DOHH2 (cell line): ENCODE data around the gene UGCG.

Source experiments
- CTCF ChIP-seq: fragments of 200-600 bp; sonication (generic); IDR thresholded peaks from one replicate; pipeline ENCODE4 v1.5.1; 2014; ENCODE audit warnings: antibody characterized with exemption, mild to moderate bottlenecking, low read depth, low read length; ENCODE audit not compliant: poor library complexity, severe bottlenecking
- EZH2phosphoT487 ChIP-seq: fragments of 200-600 bp; sonication (generic); IDR thresholded peaks from 2 replicates; pipeline ENCODE4 v1.6.1; 2017; ENCODE audit warnings: borderline replicate concordance, mild to moderate bottlenecking, antibody characterized with exemption, low read length, moderate library complexity, mixed read lengths

DNA sequence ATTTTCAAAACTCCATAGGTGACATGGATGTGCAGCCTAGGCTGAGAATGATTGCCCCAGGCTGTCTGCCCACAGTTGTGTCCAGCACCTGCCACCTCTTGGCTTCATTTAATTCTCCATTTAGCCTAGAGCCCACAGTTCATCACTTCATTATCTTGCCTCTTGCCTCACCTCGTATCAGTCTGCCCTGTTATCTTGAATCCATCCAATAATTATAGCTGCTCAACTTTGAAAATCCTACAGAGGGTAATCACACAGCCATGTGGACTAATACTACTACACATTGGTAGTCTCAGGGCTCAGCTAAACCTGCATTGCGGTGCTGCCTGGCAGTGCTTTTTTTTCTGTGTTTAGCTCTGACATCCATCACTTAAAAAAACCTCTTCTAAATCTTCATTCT is 7.4 kb downstream of the UGCG start:
- TF ChIP-seq CTCF: no peak
- no peak for TF ChIP-seq EZH2phosphoT487
